ENCODE data around the gene ADORA2A.
"Not testable (repeated sequence)": the region's sequence is repeated elsewhere in the genome, so short reads cannot be mapped to it uniquely, and the experiment has no call there.

GRCh38 chr22:24489434-24489833, 62.0 kb downstream of the ADORA2A start:
- not testable (repeated sequence) for TF ChIP-seq ZNF423 (CRISPR knock-in tag; IDR thresholded peaks at IDR 0.05); CREB1 (CRISPR knock-in tag; IDR thresholded peaks at IDR 0.05); FOXP4 (CRISPR knock-in tag; IDR thresholded peaks at IDR 0.05); TEAD4 (CRISPR knock-in tag; IDR thresholded peaks at IDR 0.05); FOXJ3 (CRISPR knock-in tag; IDR thresholded peaks at IDR 0.05; ENCODE audit: borderline replicate concordance); ERG (CRISPR knock-in tag; IDR thresholded peaks at IDR 0.05); CTCF (IDR thresholded peaks at IDR 0.05); PREB (CRISPR knock-in tag; IDR thresholded peaks at IDR 0.05; ENCODE audit: borderline replicate concordance)

All from WTC11 (cell line).